ENCODE data around the gene SLC25A1. TPM values are rescaled to one million over a fixed set of nuclear protein-coding genes. Genes with fewer than 3 reads are reported as not detected.

Gene SLC25A1
- total and polyA plus RNA-seq, 10 of the 15 experiments (the other 5 are each of a cell fraction or from before 2014, with no cell fraction given), result 2.3 to 79.0 (median 30.3) TPM

- Histone ChIP-seq H3K27ac (ENCODE audit: control insufficient read depth, insufficient read depth) (no peak overlapping the region), H3K36me3 (ENCODE audit: control insufficient read depth in 2 of 2, insufficient read depth in 2 of 2, low read length in 1 of 2) (no peaks in the 10 kb centered on the region), H3K79me2 (ENCODE audit: control insufficient read depth, insufficient read depth, low read length) (no peaks in the 10 kb centered on the region), H3K4me2 (ENCODE audit: control insufficient read depth, insufficient read depth) (no peak overlapping the region), H3K4me1 (ENCODE audit: control insufficient read depth, insufficient read depth, low read length) (no peaks in the 10 kb centered on the region), H3K9me3 (replicated peaks; ENCODE audit: control insufficient read depth, insufficient read depth, low read length) (no peaks in the 10 kb centered on the region), H4K20me1 (ENCODE audit: control insufficient read depth, insufficient read depth) (no peaks in the 10 kb centered on the region), H2AFZ (ENCODE audit: control insufficient read depth, low read depth, low read length) (no peak overlapping the region), H3K9ac (ENCODE audit: control insufficient read depth, insufficient read depth, low read length) (no peak overlapping the region), H3K4me3 (no peak overlapping the region), H3K27me3 (replicated peaks in 1 of 2; ENCODE audit: control insufficient read depth in 2 of 2, insufficient read depth in 2 of 2, low read length in 1 of 2) (peaks cover 5 to 13% of the 10 kb centered on the region in 2 experiments)
- TF ChIP-seq GABPA (IDR thresholded peaks at IDR 0.05; ENCODE audit: low read depth) (no peak), ZNF24 (IDR thresholded peaks at IDR 0.05) (no peak), USF2 (IDR thresholded peaks at IDR 0.05; ENCODE audit: borderline replicate concordance, low read depth, low read length) (no peak), KDM1A (IDR thresholded peaks at IDR 0.05; ENCODE audit: borderline replicate concordance) (no peak), SMAD5 (IDR thresholded peaks at IDR 0.05; ENCODE audit: low read depth) (no peak), RAD51 (IDR thresholded peaks at IDR 0.05) (no peak), CBX5 (IDR thresholded peaks at IDR 0.05; ENCODE audit: low read depth) (no peak), NFIC (IDR thresholded peaks at IDR 0.05; ENCODE audit: low read depth, low read length) (no peak), RCOR1 (conservative IDR thresholded peaks at IDR 0.05; ENCODE audit: low read depth, low read length) (no peak), MYB (IDR thresholded peaks at IDR 0.05; ENCODE audit: borderline replicate concordance, low read depth, low read length) (no peak), CREM (IDR thresholded peaks at IDR 0.05; ENCODE audit: low read depth) (no peak), IRF4 (IDR thresholded peaks at IDR 0.05; ENCODE audit: low read depth, low read length) (no peak), JUNB (IDR thresholded peaks at IDR 0.05) (no peak), NFXL1 (IDR thresholded peaks at IDR 0.05; ENCODE audit: borderline replicate concordance) (no peak), ZBTB4 (CRISPR knock-in tag; IDR thresholded peaks at IDR 0.05) (no peak), RAD21 (IDR thresholded peaks at IDR 0.05; ENCODE audit: insufficient read depth, low read depth, low read length) (no peak), NRF1 (conservative IDR thresholded peaks at IDR 0.05; ENCODE audit: low read depth, low read length) (no peak), CHD4 (IDR thresholded peaks at IDR 0.05) (no peak)
- ChIA-PET CTCF (interaction anchor here (0.9 kb wide), 1 partner anchor 9 kb away, joined by 5 read pairs; the partner anchor contains the start of gene ESS2), RAD21 (ENCODE audit: unreplicated experiment) (no interaction called here), POLR2A (no interaction called here), SMC1A (ENCODE audit: uncharacterized antibody, unreplicated experiment) (no interaction called here)
- no peak for ATAC-seq
- DNase-seq (ENCODE audit: low read depth, low spot score), result no peak
- FAIRE-seq, result no peak
- intact Hi-C loops (cut with micrococcal nuclease; ENCODE audit: unreplicated experiment) (no loop called here), in situ Hi-C loops (cut with MboI) (no loop called here)
- WGBS (ENCODE audit: insufficient coverage, insufficient replicate concordance, low lambda C conversion rate, missing lambda C conversion rate), result 14% methylated on average over 11 of the region's 11 CpGs
- no TSS peak for BruUV-seq (replicated peaks)
These were observed 25.3 kb downstream of the SLC25A1 start for GRCh38 chr22:19152942-19153883.

Measured in GM12878 (cell line).